Uterus (tissue), 2 donors: ENCODE measurements around the gene SLC13A1.

Experiments
- CTCF ChIP-seq, 4 experiments: fragments of 200-600 bp in 2 of 4; fragments of 450-650 bp in 2 of 4; sonication (generic) in 2 of 4; IDR thresholded peaks; one replicate each; pipeline ENCODE4 v1.5.1; 2016 to 2019; ENCODE audit warnings: antibody characterized with exemption in 4 of 4, mild to moderate bottlenecking in 2 of 4, moderate library complexity in 1 of 4
- POLR2A ChIP-seq, 2 donors: fragments of 450-650 bp; IDR thresholded peaks; one replicate each; pipeline ENCODE4 v1.6.1; 2016; ENCODE audit warnings: antibody characterized with exemption in 2 of 2, mild to moderate bottlenecking in 1 of 2, moderate library complexity in 1 of 2

DNA sequence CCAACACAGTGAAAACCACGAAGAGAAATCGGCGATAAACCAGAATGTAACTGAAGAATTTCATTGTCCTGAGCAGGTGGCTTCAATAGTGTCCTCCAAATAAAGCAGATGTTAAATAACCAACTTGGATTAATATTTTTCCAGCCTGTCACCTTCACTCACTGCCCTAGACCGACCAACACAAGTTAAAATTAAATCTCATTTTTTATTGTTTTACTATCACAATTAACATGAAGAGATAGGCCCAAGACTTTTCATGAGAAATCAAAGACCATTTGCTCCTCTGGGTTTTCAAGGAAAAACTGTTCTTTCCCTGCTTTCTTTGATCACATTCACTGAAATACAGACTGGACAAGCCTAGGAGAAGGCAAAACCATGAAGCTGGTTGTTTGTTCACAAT is at the start of gene SLC13A1:
- TF ChIP-seq POLR2A (IDR thresholded peaks at IDR 0.05) (no peak), CTCF (IDR thresholded peaks at IDR 0.05) (no peak)
